ENCODE measurements around the gene NUP98.

Gene NUP98

GRCh38 chr11:3797329-3798090 lies at the start of gene NUP98:
Gene NUP98, minus strand, starts transcription at chr11:3797554. Its CDS starts 15,437 bp downstream, at chr11:3782117.
- peak; percentile 100 for DNase-seq (ENCODE audit: low read depth)

- DNase-seq (ENCODE audit: low read depth): no peak
Measured at GRCh38 chr11:3845670-3846069, 48.3 kb upstream of the NUP98 start.

- DNase-seq (ENCODE audit: low read depth): no peak
Measured at GRCh38 chr11:3845246-3845645, 47.9 kb upstream of the NUP98 start.

GRCh38 chr11:3843326-3843725 lies 46.0 kb upstream of the NUP98 start:
- no peak for DNase-seq (ENCODE audit: low read depth)

- DNase-seq (ENCODE audit: low read depth): peak; percentile 65
Measured at GRCh38 chr11:3841426-3842350, 44.3 kb upstream of the NUP98 start.

GRCh38 chr11:3840870-3841425 lies 43.6 kb upstream of the NUP98 start, which contains the start of gene RHOG:
Gene RHOG, minus strand, starts transcription at chr11:3840959. Its CDS starts 12,821 bp downstream, at chr11:3828138.
- DNase-seq (ENCODE audit: low read depth): peak; percentile 64

GRCh38 chr11:3840004-3840869 lies 42.9 kb upstream of the NUP98 start:
- DNase-seq (ENCODE audit: low read depth): no peak

GRCh38 chr11:3838504-3838903 lies 41.1 kb upstream of the NUP98 start:
- DNase-seq (ENCODE audit: low read depth): no peak

GRCh38 chr11:3837793-3838192 lies 40.4 kb upstream of the NUP98 start:
- DNase-seq (ENCODE audit: low read depth): no peak

- no peak for DNase-seq (ENCODE audit: low read depth)
Measured at GRCh38 chr11:3836903-3837302, 39.5 kb upstream of the NUP98 start.

- no peak for DNase-seq (ENCODE audit: low read depth)
Measured at GRCh38 chr11:3835751-3836150, 38.4 kb upstream of the NUP98 start.

- DNase-seq (ENCODE audit: low read depth): no peak
Measured at GRCh38 chr11:3834664-3835461, 37.5 kb upstream of the NUP98 start.

GRCh38 chr11:3834349-3834663 lies 37.0 kb upstream of the NUP98 start:
- no peak for DNase-seq (ENCODE audit: low read depth)

- DNase-seq (ENCODE audit: low read depth): no peak
Measured at GRCh38 chr11:3833449-3833848, 36.1 kb upstream of the NUP98 start.

- no peak for DNase-seq (ENCODE audit: low read depth)
Measured at GRCh38 chr11:3832816-3833215, 35.5 kb upstream of the NUP98 start.

- DNase-seq (ENCODE audit: low read depth): no peak
Measured at GRCh38 chr11:3831378-3832239, 34.3 kb upstream of the NUP98 start.

GRCh38 chr11:3830730-3831129 lies 33.4 kb upstream of the NUP98 start:
- no peak for DNase-seq (ENCODE audit: low read depth)

GRCh38 chr11:3830088-3830487 lies 32.7 kb upstream of the NUP98 start:
- DNase-seq (ENCODE audit: low read depth): no peak

- no peak for DNase-seq (ENCODE audit: low read depth)
Measured at GRCh38 chr11:3827434-3828186, 30.3 kb upstream of the NUP98 start.
